ENCODE results near the gene MAPKAPK2.
"Not testable (repeated sequence)": the region's sequence is repeated elsewhere in the genome, so short reads cannot be mapped to it uniquely, and the experiment has no call there.

Gene MAPKAPK2

DNA sequence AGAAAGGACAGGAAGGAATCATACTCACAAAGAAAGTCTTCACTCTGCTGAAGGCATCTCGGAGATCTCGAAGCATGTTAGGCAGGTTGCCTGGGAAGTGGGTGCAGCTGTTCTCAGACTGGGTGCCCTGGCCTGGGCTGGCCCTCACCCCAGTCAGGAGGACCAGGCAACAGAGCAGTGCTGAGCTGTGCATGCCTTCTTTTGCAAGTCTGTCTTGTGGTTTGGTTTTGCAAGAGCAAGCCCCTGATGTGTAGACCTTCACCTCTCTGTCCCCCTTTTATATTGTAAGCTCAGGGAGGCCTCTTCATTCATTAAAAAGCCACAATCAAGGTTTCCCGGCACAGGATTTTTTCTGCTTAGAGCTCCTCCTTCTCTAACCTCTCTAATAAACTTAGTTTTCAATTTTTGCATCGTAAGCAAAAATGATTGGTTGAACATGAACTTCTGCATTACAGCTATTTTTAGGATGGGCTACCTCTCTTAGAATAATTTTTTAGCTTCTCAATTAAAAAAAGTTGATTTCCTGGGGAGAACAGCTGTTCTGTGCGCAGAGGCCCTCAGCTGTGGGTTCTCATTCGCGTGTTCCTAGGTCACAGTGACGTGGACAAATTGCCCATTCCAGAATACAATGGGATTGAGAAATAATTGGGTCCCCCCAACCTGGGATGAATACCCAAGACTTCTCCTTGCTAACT, 87.7 kb downstream of the MAPKAPK2 start, which contains the start of gene IL10:
IL10 (minus strand) TSS at position 252 of the 695 bp plus-strand sequence; CDS start at position 193, 59 bp downstream.
- Histone ChIP-seq H3K4me2 (peak within 1 kb of the TSS; percentile 72), H3K36me3 (ENCODE audit: insufficient read depth) (no peaks in the 10 kb centered on the region), H4K20me1 (ENCODE audit: insufficient read depth) (no peaks in the 10 kb centered on the region), H3K27me3 (ENCODE audit: insufficient read depth, low read depth) (no peaks in the 10 kb centered on the region), H3K79me2 (ENCODE audit: insufficient read depth, low read depth) (no peaks in the 10 kb centered on the region), H3K4me1 (ENCODE audit: low read depth, poor library complexity, severe bottlenecking) (peaks cover 90% of the 10 kb centered on the region), H2AFZ (ENCODE audit: low read depth) (peak within 1 kb of the TSS; percentile 5; the same call in 1 of the 2 replicates), H3K27ac (peak within 1 kb of the TSS; percentile 33), H3K4me3 (IDR thresholded peaks at IDR 0.05; ENCODE audit: insufficient read depth, low read depth, low read length) (peak within 1 kb of the TSS; percentile 9), H3K9ac (no peak within 1 kb of the TSS)
- TF ChIP-seq CTCF (conservative IDR thresholded peaks at IDR 0.05; ENCODE audit: low read depth, low read length) = no peak

DNA sequence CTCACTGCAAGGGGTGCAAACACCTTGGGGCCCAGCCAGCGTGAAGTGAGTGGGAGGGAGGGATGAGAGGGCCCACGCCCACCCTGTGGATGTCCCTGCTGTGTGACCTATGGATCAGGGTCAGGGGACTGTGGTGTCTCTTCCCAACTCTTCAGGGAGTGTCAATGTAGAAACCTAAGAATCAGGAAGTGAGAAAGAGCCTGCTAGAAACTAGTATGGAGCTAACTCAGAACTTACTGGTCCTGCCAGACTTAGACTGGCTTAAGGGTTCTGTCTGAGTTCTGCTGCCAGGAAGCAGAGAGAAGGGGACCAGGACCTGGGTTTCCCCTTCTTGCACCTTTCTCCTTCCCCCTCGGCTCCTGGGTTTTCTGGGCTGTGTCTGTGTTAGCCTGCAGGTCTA, 89.4 kb downstream of the MAPKAPK2 start:
- Histone ChIP-seq H3K9ac (no peak overlapping the region; the same call in 1 of the 2 replicates), H4K20me1 (ENCODE audit: insufficient read depth) (no peaks in the 10 kb centered on the region), H2AFZ (ENCODE audit: low read depth) (peak overlapping the region; percentile 18), H3K4me1 (ENCODE audit: low read depth, poor library complexity, severe bottlenecking) (peaks cover 75% of the 10 kb centered on the region), H3K27me3 (ENCODE audit: insufficient read depth, low read depth) (no peaks in the 10 kb centered on the region), H3K4me3 (IDR thresholded peaks at IDR 0.05; ENCODE audit: insufficient read depth, low read depth, low read length) (no peak overlapping the region), H3K4me2 (peak overlapping the region; percentile 72), H3K36me3 (ENCODE audit: insufficient read depth) (no peaks in the 10 kb centered on the region), H3K27ac (no peak overlapping the region), H3K79me2 (ENCODE audit: insufficient read depth, low read depth) (no peaks in the 10 kb centered on the region)
- TF ChIP-seq CTCF (conservative IDR thresholded peaks at IDR 0.05; ENCODE audit: low read depth, low read length) = no peak

GRCh38 chr1:206776229-206776628, 91.5 kb downstream of the MAPKAPK2 start:
- H3K27me3 ChIP-seq (ENCODE audit: insufficient read depth, low read depth) = no peaks in the 10 kb centered on the region
- no peak overlapping the region for H3K4me3 ChIP-seq (IDR thresholded peaks at IDR 0.05; ENCODE audit: insufficient read depth, low read depth, low read length)
- H3K4me1 ChIP-seq (ENCODE audit: low read depth, poor library complexity, severe bottlenecking) = peaks cover 74% of the 10 kb centered on the region
- no peaks in the 10 kb centered on the region for H4K20me1 ChIP-seq (ENCODE audit: insufficient read depth)
- H3K36me3 ChIP-seq (ENCODE audit: insufficient read depth) = no peaks in the 10 kb centered on the region
- H3K4me2 ChIP-seq = no peak overlapping the region
- H3K79me2 ChIP-seq (ENCODE audit: insufficient read depth, low read depth) = no peaks in the 10 kb centered on the region
- H3K9ac ChIP-seq = no peak overlapping the region
- no peak for TF ChIP-seq CTCF (conservative IDR thresholded peaks at IDR 0.05; ENCODE audit: low read depth, low read length)
- H2AFZ ChIP-seq (ENCODE audit: low read depth) = no peak overlapping the region
- no peak overlapping the region for H3K27ac ChIP-seq

DNA sequence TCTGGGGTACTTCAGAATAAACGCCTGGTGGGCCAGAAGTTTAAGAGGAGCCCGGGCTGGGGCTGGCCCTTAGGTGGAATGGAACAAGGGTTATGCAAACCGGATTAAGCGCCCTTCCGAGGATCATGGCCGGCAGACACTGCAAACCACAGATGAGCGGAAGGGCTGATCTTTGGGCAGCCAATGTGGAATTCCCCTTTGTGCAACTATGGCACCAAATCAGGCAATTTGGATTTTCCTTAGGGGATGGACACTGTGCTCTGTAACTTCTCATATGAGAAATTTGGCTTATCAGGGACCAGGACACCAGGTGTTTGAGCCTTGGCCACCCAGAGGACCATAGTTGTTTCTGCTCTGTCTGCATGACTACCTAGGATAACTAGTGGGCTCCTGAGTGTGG, 93.3 kb downstream of the MAPKAPK2 start:
- Histone ChIP-seq H2AFZ (ENCODE audit: low read depth) (no peak overlapping the region), H3K4me2 (no peak overlapping the region), H3K36me3 (ENCODE audit: insufficient read depth) (no peaks in the 10 kb centered on the region), H4K20me1 (ENCODE audit: insufficient read depth) (no peaks in the 10 kb centered on the region), H3K9ac (no peak overlapping the region), H3K4me3 (IDR thresholded peaks at IDR 0.05; ENCODE audit: insufficient read depth, low read depth, low read length) (no peak overlapping the region), H3K4me1 (ENCODE audit: low read depth, poor library complexity, severe bottlenecking) (peaks cover 72% of the 10 kb centered on the region), H3K27ac (no peak overlapping the region), H3K79me2 (ENCODE audit: insufficient read depth, low read depth) (no peaks in the 10 kb centered on the region), H3K27me3 (ENCODE audit: insufficient read depth, low read depth) (no peaks in the 10 kb centered on the region)
- no peak for TF ChIP-seq CTCF (conservative IDR thresholded peaks at IDR 0.05; ENCODE audit: low read depth, low read length)

- H2AFZ ChIP-seq (ENCODE audit: low read depth); H3K36me3 ChIP-seq (ENCODE audit: insufficient read depth); H3K4me3 ChIP-seq (IDR thresholded peaks at IDR 0.05; ENCODE audit: insufficient read depth, low read depth, low read length); H3K79me2 ChIP-seq (ENCODE audit: insufficient read depth, low read depth); H3K4me2 ChIP-seq; H3K27me3 ChIP-seq (ENCODE audit: insufficient read depth, low read depth); H4K20me1 ChIP-seq (ENCODE audit: insufficient read depth); H3K27ac ChIP-seq; H3K9ac ChIP-seq: not testable (repeated sequence)
- H3K4me1 ChIP-seq (ENCODE audit: low read depth, poor library complexity, severe bottlenecking) = peaks cover 72% of the 10 kb centered on the region
Measured at GRCh38 chr1:206778911-206779310, 94.2 kb downstream of the MAPKAPK2 start.

Data from KMS-11 (cell line).